H1 (cell line): Measurements from ENCODE around the gene RAB39A. TPM values are rescaled to one million over a fixed set of nuclear protein-coding genes. Genes with fewer than 3 reads are reported as not detected.

ENCODE experiments used
- CTCF ChIA-PET: fragments of 300-600 bp; sonication (Branson Sonifier 250); formaldehyde crosslinking; loops from one replicate; lab custom pipeline; 2021; ENCODE audit not compliant: partially characterized antibody; lab: Charles Lee
- POLR2A ChIA-PET: fragments of 300-600 bp; sonication (Branson Sonifier 250); formaldehyde crosslinking; loops from one replicate; lab custom pipeline; 2021; ENCODE audit warnings: inconsistent platforms; ENCODE audit not compliant: partially characterized antibody; lab: Charles Lee
- DNase-seq, 2 experiments: peaks; one replicate each; pipeline versions ENCODE4 v3.0.0 to v3.0.0-alpha.2; 2010 to 2022; ENCODE audit warnings: low spot score in 2 of 2, low read depth in 1 of 2, mixed read lengths in 1 of 2
- FAIRE-seq: peaks from 2 replicates; lab custom pipeline; 2011; peaks lifted over from hg19 to GRCh38; lab: Jason Lieb, UNC
- H2AFZ ChIP-seq: 2 replicates; pipeline ENCODE4 v1.8.1; 2012; ENCODE audit warnings: low read length, inconsistent platforms
- H2AK5ac ChIP-seq: 2 replicates; pipeline ENCODE4 v1.6.1; 2013; ENCODE audit warnings: low read depth, low read length
- H2BK120ac ChIP-seq: replicated peaks from 2 replicates; pipeline ENCODE3; 2013; ENCODE audit warnings: low read depth, low read length, inconsistent platforms
- H2BK12ac ChIP-seq: 2 replicates; pipeline ENCODE4 v1.6.1; 2013; ENCODE audit warnings: low read depth, low read length
- H2BK15ac ChIP-seq: 2 replicates; pipeline ENCODE4 v1.6.1; 2013; ENCODE audit warnings: low read length
- H2BK20ac ChIP-seq: 2 replicates; pipeline ENCODE4 v1.6.1; 2013; ENCODE audit warnings: low read length
- H2BK5ac ChIP-seq: 2 replicates; pipeline ENCODE4 v1.6.1; 2013; ENCODE audit warnings: low read depth, low read length
- H3K14ac ChIP-seq: 2 replicates; pipeline ENCODE4 v1.6.1; 2013; ENCODE audit warnings: inconsistent platforms; ENCODE audit not compliant: insufficient read length
- H3K18ac ChIP-seq: 2 replicates; pipeline ENCODE4 v1.6.1; 2013; ENCODE audit warnings: low read length; ENCODE audit errors: extremely low read depth
- H3K23ac ChIP-seq: 2 replicates; pipeline ENCODE4 v1.6.1; 2013; ENCODE audit warnings: inconsistent platforms; ENCODE audit not compliant: insufficient read length
- H3K23me2 ChIP-seq: 2 replicates; pipeline ENCODE4 v1.6.1; 2013; ENCODE audit warnings: low read depth, low read length
- H3K27ac ChIP-seq: 2 replicates; pipeline ENCODE4 v1.6.1; 2011; ENCODE audit warnings: low read depth, low read length, inconsistent platforms
- H3K27me3 ChIP-seq, 4 experiments: replicated peaks in 1 of 4; 1 replicate in 1 of 4; 2 replicates in 3 of 4; pipeline versions ENCODE4 v1.6.1 to v1.8.1; 2011 to 2013; ENCODE audit warnings: low read length in 3 of 4, mild to moderate bottlenecking in 3 of 4, inconsistent platforms in 2 of 4, mixed read lengths in 2 of 4, moderate library complexity in 1 of 4; ENCODE audit not compliant: control insufficient read depth in 3 of 4, insufficient read depth in 3 of 4; ENCODE audit errors: extremely low read depth in 1 of 4
- H3K36me3 ChIP-seq, 4 experiments: 2 replicates each; pipeline versions ENCODE4 v1.6.1 to v1.8.1; 2011 to 2013; ENCODE audit warnings: mild to moderate bottlenecking in 4 of 4, low read length in 3 of 4, moderate library complexity in 2 of 4, control low read depth in 1 of 4, inconsistent platforms in 1 of 4; ENCODE audit not compliant: insufficient read depth in 4 of 4, control insufficient read depth in 2 of 4
- H3K4ac ChIP-seq: replicated peaks from 2 replicates; pipeline ENCODE3; 2013; ENCODE audit warnings: low read length, low read depth, mixed read lengths, inconsistent platforms; ENCODE audit not compliant: insufficient read length
- H3K4me1 ChIP-seq, 4 experiments: replicated peaks in 1 of 4; 1 replicate in 1 of 4; 2 replicates in 3 of 4; pipeline versions ENCODE4 v1.6.1 to v1.8.1; 2011 to 2013; ENCODE audit warnings: low read length in 3 of 4, inconsistent platforms in 2 of 4, mixed read lengths in 1 of 4; ENCODE audit not compliant: insufficient read depth in 4 of 4, control insufficient read depth in 3 of 4
- H3K4me2 ChIP-seq, 2 experiments: 2 replicates each; pipeline versions ENCODE4 v1.6.1 to v1.8.1; 2011 to 2013; ENCODE audit warnings: low read depth in 2 of 2, low read length in 2 of 2, control low read depth in 1 of 2, inconsistent platforms in 1 of 2, mild to moderate bottlenecking in 1 of 2; ENCODE audit not compliant: insufficient read depth in 1 of 2
- H3K4me3 ChIP-seq, 4 experiments: fragments of 200-600, 300-600 bp in 1 of 4; sonication (generic), shearing (Covaris generic), sonication (Bioruptor Twin) in 1 of 4; 2 replicates each; pipeline versions ENCODE4 v1.5.1 to v1.8.1; 2011 to 2016; ENCODE audit warnings: low read length in 4 of 4, low read depth in 3 of 4, control low read depth in 2 of 4, inconsistent platforms in 2 of 4, mild to moderate bottlenecking in 2 of 4, mixed read lengths in 1 of 4, moderate library complexity in 1 of 4; ENCODE audit not compliant: insufficient read depth in 2 of 4; ENCODE audit errors: extremely low read depth in 1 of 4
- H3K56ac ChIP-seq: replicated peaks from 2 replicates; pipeline ENCODE3; 2013; ENCODE audit warnings: low read depth, mild to moderate bottlenecking, mixed read lengths, low read length, inconsistent platforms; ENCODE audit not compliant: insufficient read length
- H3K79me1 ChIP-seq: 2 replicates; pipeline ENCODE4 v1.6.1; 2013; ENCODE audit warnings: low read depth, low read length, control low read depth
- H3K79me2 ChIP-seq, 2 experiments: 2 replicates each; pipeline versions ENCODE4 v1.6.1 to v1.8.1; 2012 to 2013; ENCODE audit warnings: low read length in 2 of 2, mild to moderate bottlenecking in 2 of 2, inconsistent platforms in 1 of 2; ENCODE audit not compliant: insufficient read depth in 2 of 2, control insufficient read depth in 1 of 2
- H3K9ac ChIP-seq, 4 experiments: replicated peaks in 1 of 4; 1 replicate in 1 of 4; 2 replicates in 3 of 4; pipeline versions ENCODE4 v1.6.1 to v1.8.1; 2011 to 2013; ENCODE audit warnings: low read depth in 3 of 4, low read length in 3 of 4, control low read depth in 2 of 4, mild to moderate bottlenecking in 2 of 4, moderate library complexity in 2 of 4, inconsistent platforms in 1 of 4; ENCODE audit errors: extremely low read depth in 1 of 4
- H3K9me3 ChIP-seq, 2 experiments: 2 replicates each; pipeline versions ENCODE4 v1.6.1 to v1.8.1; 2012 to 2013; ENCODE audit warnings: mild to moderate bottlenecking in 2 of 2, moderate library complexity in 2 of 2, control low read depth in 1 of 2, inconsistent platforms in 1 of 2, low read depth in 1 of 2, low read length in 1 of 2, mixed read lengths in 1 of 2; ENCODE audit not compliant: insufficient read depth in 2 of 2
- H4K20me1 ChIP-seq, 2 experiments: replicated peaks in 1 of 2; 2 replicates each; pipeline versions ENCODE3 to v1.8.1; 2011 to 2013; ENCODE audit warnings: inconsistent platforms in 2 of 2, low read length in 2 of 2, mild to moderate bottlenecking in 1 of 2; ENCODE audit not compliant: insufficient read depth in 2 of 2, control insufficient read depth in 1 of 2
- H4K5ac ChIP-seq: 2 replicates; pipeline ENCODE4 v1.6.1; 2013; ENCODE audit warnings: low read length, low read depth, mixed read lengths, inconsistent platforms; ENCODE audit not compliant: insufficient read length
- H4K8ac ChIP-seq: 2 replicates; pipeline ENCODE4 v1.8.0; 2013; ENCODE audit warnings: mild to moderate bottlenecking, moderate library complexity, low read length, inconsistent platforms; ENCODE audit not compliant: insufficient read depth; ENCODE audit errors: extremely low read depth
- H4K91ac ChIP-seq: replicated peaks from 2 replicates; pipeline ENCODE3; 2013; ENCODE audit warnings: low read length, mixed read lengths, inconsistent platforms; ENCODE audit not compliant: insufficient read length
- CTCF ChIP-seq, 3 experiments: IDR thresholded peaks; 1 replicate in 2 of 3; 2 replicates in 1 of 3; pipeline versions ENCODE4 v1.5.1 to v1.6.1; 2011; ENCODE audit warnings: low read length in 3 of 3, mild to moderate bottlenecking in 3 of 3, inconsistent platforms in 2 of 3, low read depth in 1 of 3, moderate library complexity in 1 of 3; ENCODE audit not compliant: insufficient read depth in 1 of 3; ENCODE audit errors: control extremely low read depth in 1 of 3
- EP300 ChIP-seq, 2 experiments: IDR thresholded peaks; 1 replicate in 1 of 2; 2 replicates in 1 of 2; pipeline ENCODE4 v1.6.1; 2011 to 2012; ENCODE audit warnings: low read depth in 2 of 2, low read length in 2 of 2, mild to moderate bottlenecking in 2 of 2, borderline replicate concordance in 1 of 2, inconsistent platforms in 1 of 2, moderate library complexity in 1 of 2
- FOSL1 ChIP-seq: IDR thresholded peaks from 2 replicates; pipeline ENCODE4 v1.6.1; 2011; ENCODE audit warnings: mild to moderate bottlenecking, low read depth, low read length, moderate library complexity; ENCODE audit not compliant: insufficient read depth
- TCF12 ChIP-seq: IDR thresholded peaks from 2 replicates; pipeline ENCODE4 v1.6.1; 2011; ENCODE audit warnings: low read depth, mild to moderate bottlenecking, low read length
- USF2 ChIP-seq: IDR thresholded peaks from 2 replicates; pipeline ENCODE4 v1.6.1; 2011; ENCODE audit warnings: low read length, improper control_type of control experiment
- YY1 ChIP-seq: IDR thresholded peaks from 2 replicates; pipeline ENCODE4 v1.6.1; 2011; ENCODE audit warnings: low read depth, mild to moderate bottlenecking, low read length
- WGBS, 2 experiments: shearing (Covaris generic) in 1 of 2; methylation state at CpG; one replicate each; pipeline versions ENCODE4 v1.1.6 to v1.1.7; 2013 to 2015; ENCODE audit warnings: low lambda C conversion rate in 2 of 2, mixed read lengths in 2 of 2, inconsistent platforms in 1 of 2, low coverage in 1 of 2, missing lambda C conversion rate in 1 of 2; ENCODE audit not compliant: insufficient replicate concordance in 2 of 2, insufficient coverage in 1 of 2, insufficient read length in 1 of 2; ENCODE audit errors: extremely low coverage in 1 of 2, missing lambda C conversion rate in 1 of 2; 5-methylcytosine and 5-hydroxymethylcytosine counted together
- polyA plus RNA-seq, 7 experiments: library from polyadenylated mRNA; depleted of rRNA in 3 of 7; stranded (reverse) in 5 of 7; unstranded in 2 of 7; fragments of >200 nt in 5 of 7; fragments of 200-250 nt in 2 of 7; gene quantifications; 1 replicate in 5 of 7; 2 replicates in 1 of 7; 4 replicates in 1 of 7; pipeline versions ENCODE4 v1.2.1 to v1.2.3, GENCODE V29; 2011 to 2013; ENCODE audit warnings: missing spikeins in 2 of 7, mixed read lengths in 2 of 7
- total RNA-seq: library from RNA; stranded (reverse); fragmentation: NEBNext Ultra II Directional; extraction: Animal tissue kit (Norgen Biotek cat#: 25700); gene quantifications from 2 replicates; pipeline ENCODE4 v1.2.1, GENCODE V29; 2021

RAB39A gene
- total and polyA plus RNA-seq, 2 of the 8 experiments (the other 6 are each of a cell fraction or from before 2014, with no cell fraction given) = 7.1 to 19.1 TPM

GRCh38 chr11:108008656-108009496, 80.6 kb downstream of the RAB39A start, which contains the start of gene CUL5:
TSS of gene CUL5 (plus strand) at chr11:108008898. CDS start at chr11:108009349, 451 bp downstream.
- Histone ChIP-seq H3K23me2 (peaks cover 5% of the 10 kb centered on the region; the same call in 1 of the 2 replicates), H4K20me1 (peaks cover 0 to 1% of the 10 kb centered on the region in 2 experiments), H2BK15ac (peak within 1 kb of the TSS; percentile 24; the same call in 1 of the 2 replicates), H3K56ac (peak within 1 kb of the TSS; percentile 80), H4K91ac (peak within 1 kb of the TSS; percentile 77), H3K27me3 (no peaks in the 10 kb centered on the region), H2AK5ac (no peak within 1 kb of the TSS; the same call in 1 of the 2 replicates), H3K18ac (peak within 1 kb of the TSS; percentile 95), H3K79me2 (peaks cover 12 to 46% of the 10 kb centered on the region in 2 experiments), H3K4me3 (peak within 1 kb of the TSS; percentile 79 to 100 (median 95)), H3K36me3 (no peaks in the 10 kb centered on the region), H3K27ac (peak within 1 kb of the TSS; percentile 92), H2BK12ac (peak within 1 kb of the TSS; percentile 62; the same call in 1 of the 2 replicates), H2BK120ac (peak within 1 kb of the TSS; percentile 25), H3K4ac (peak within 1 kb of the TSS; percentile 92), H3K79me1 (peaks cover 4% of the 10 kb centered on the region), H2BK20ac (no peak within 1 kb of the TSS), H3K4me2 (peak within 1 kb of the TSS; percentile 76 to 95), H4K5ac (peak within 1 kb of the TSS; percentile 90), H3K14ac (no peak within 1 kb of the TSS), H2BK5ac (peak within 1 kb of the TSS; percentile 96), H4K8ac (peak within 1 kb of the TSS; percentile 99), H3K4me1 (peaks cover 0 to 4% (median 3%) of the 10 kb centered on the region in 4 experiments; a peak in 4 of 7 replicates), H3K9me3 (no peaks in the 10 kb centered on the region), H3K9ac (peak within 1 kb of the TSS; percentile 86 to 99 (median 97)), H3K23ac (no peak within 1 kb of the TSS), H2AFZ (peak within 1 kb of the TSS; percentile 91)
- POLR2A ChIA-PET = interaction anchor here (0.8 to 2.3 kb wide), 25 partner anchors 9 to 214 kb away, joined by 3 to 22 read pairs (median 4); partner anchors contain the start of genes ACAT1, ATM and NPAT
- DNase-seq (peak; percentile 62 to 96), FAIRE-seq (peak; percentile 13)
- 1% methylated on average over 69 of the region's 72 CpGs; no CpG with 5 or more reads in 1 of the 2 experiments for WGBS, 2 experiments
- CTCF ChIA-PET = interaction anchor here (0.6 to 4.7 kb wide), 30 partner anchors 10 to 168 kb away, joined by 3 to 57 read pairs (median 4); no protein-coding TSS in a partner anchor
- TF ChIP-seq TCF12 = no peak
- no peak for TF ChIP-seq EP300 (IDR thresholded peaks at IDR 0.05; ENCODE audit: borderline replicate concordance in 1 of 2, low read depth in 2 of 2, low read length in 2 of 2)
- TF ChIP-seq USF2 = peak; percentile 95
- no peak for TF ChIP-seq FOSL1
- peak; percentile 92 for TF ChIP-seq YY1
- peak; percentile 82 to 92 (median 91) for TF ChIP-seq CTCF (IDR thresholded peaks at IDR 0.05; ENCODE audit: control extremely low read depth in 1 of 3, insufficient read depth in 1 of 3, low read depth in 1 of 3, low read length in 3 of 3)
